HG02798 (cell line): ENCODE data around the gene BCL2L12.

Experiments used
- ATAC-seq: cut with Tn5 transposase; IDR thresholded peaks from one replicate; pipeline ENCODE4 v1.9.1; 2021; ENCODE audit warnings: mild to moderate bottlenecking; ENCODE audit not compliant: unreplicated experiment, poor library complexity

BCL2L12 gene

GRCh38 chr19:49660338-49660961 is 5.3 kb upstream of the BCL2L12 start:
- ATAC-seq = no peak

- ATAC-seq = no peak
These were observed 3.7 kb upstream of the BCL2L12 start for GRCh38 chr19:49662011-49662410.

DNA sequence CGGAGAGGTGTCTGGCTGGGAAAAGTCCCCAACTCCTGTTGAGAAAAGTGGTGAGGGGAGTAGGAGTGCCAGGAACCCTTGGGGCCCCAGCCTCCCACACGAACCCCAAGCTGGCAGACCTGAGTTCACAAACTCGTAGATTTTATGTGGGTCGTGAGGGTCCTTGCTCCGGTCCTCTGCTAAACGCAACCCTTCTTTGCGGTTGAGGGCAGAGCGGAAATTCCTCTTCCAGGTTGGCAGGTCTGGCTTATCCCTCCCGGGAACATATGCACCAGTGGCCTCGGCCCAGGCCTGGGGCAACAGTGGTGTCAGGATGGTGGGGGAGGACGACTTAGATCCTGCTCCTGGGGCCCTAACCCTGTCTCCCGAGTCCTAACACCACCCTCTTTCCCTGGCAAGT is 2.5 kb upstream of the BCL2L12 start:
- no peak for ATAC-seq

DNA sequence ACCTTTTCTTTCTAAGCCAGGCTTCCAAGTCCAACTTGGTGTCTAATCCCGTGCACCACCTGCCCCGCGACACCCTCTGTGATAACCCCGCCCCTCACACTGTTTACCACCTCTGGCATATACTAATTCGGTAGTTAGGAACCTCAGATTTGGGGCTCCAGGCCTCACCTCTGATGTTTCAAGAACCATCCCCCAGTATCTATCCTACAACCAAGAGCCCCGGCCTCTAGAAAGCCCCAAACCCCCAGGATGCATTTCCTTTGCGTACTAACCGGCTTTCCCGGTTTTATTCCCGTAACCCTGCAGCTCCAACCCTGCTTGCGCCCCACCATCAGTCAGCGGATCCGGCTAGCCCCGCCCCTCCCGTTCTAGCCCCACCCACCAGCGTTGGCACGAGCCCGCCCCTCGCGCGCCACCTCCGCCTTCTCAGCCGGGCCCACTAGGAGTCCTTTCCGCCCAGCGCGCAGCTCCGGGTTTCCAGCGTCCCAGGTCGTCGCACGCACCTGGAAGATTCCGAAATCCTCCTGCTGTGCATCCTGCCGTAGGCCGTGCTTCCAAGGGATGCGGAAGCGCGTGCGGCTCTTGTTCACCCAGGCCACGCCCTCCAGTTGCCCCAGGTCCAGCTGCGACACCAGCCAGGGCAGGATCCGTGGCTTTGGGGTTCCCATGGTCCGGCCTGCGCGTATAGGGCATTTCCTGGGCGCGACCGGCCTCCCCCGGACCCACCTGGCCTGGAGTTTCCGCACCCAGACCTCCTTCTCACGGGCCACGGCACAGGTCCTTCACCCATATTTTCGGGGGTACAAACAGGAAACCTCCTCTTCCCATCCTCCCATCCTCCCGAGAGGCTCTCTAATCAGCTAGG is 1.3 kb upstream of the BCL2L12 start:
- ATAC-seq = peak; percentile 48

- no peak for ATAC-seq
These were observed 740 bp upstream of the BCL2L12 start for GRCh38 chr19:49665036-49665350.

- ATAC-seq = no peak
These were observed 349 bp downstream of the BCL2L12 start for GRCh38 chr19:49666120-49666444.

- ATAC-seq = no peak
These were observed 1.7 kb downstream of the BCL2L12 start for GRCh38 chr19:49667473-49667872.

DNA sequence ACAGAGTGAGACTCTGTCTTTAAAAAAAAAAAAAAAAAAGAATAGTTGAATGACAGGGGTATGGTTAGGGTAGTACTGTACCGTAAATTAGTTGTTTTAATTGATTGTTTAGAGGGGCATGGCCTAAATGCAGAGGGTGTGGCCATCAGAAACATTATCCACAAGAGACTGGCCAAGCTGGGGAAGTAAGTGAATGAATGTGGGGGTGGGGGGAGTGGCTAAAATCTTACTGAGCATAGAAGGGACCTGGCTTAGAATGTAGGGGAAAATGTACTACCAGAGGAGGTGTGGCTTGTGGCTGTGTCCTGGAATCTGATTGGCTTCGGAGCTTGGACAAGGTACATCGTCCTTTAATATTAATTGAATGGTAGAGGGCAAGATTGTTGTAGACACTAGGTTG is 3.8 kb downstream of the BCL2L12 start:
- ATAC-seq = no peak

DNA sequence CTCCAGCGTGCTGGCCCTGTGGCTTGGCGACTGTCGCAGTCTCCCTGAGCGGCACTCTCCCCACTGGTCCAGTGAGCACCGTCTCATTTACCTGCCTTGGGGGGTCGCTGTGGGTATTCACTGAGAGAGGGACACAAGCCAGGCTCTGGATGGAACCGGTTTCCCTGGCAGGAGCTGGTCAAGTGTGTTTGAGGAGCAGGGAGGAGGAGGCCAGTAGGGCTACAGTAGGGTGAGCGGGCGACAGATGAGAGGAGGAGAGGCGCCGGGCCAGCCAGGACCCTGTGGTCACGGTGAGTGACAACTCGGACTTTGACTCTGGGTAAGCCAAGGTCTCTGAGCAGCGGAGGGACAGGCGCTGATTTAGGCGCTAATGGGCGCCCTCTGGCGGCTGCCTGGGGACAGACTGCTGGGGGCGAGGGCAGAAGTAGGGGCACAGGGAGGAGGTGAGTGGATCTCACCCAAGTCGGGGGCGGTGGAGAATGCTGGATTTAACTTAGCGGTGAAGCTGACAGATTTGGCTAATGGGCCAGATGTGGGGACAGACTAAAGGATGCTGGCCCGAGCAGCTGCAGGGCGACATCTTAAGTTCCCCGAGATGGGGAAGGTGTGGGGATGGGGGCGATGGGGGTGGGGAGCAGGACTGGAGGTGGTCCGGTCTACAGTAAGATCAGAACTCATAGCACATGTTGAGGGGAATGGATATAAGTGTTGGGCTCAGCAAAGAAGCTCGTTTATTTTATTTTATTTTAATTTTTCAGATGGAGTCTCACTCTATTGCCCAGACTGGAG is 6.6 kb downstream of the BCL2L12 start:
- ATAC-seq = no peak

- ATAC-seq = peak; percentile 22
These were observed 10.5 kb downstream of the BCL2L12 start for GRCh38 chr19:49676136-49676783.

- peak; percentile 78 for ATAC-seq
These were observed 11.1 kb downstream of the BCL2L12 start for GRCh38 chr19:49676784-49677230.

- no peak for ATAC-seq
These were observed 11.6 kb downstream of the BCL2L12 start, which contains the start of gene PRMT1 for GRCh38 chr19:49677231-49677900. Gene PRMT1 (plus strand): TSS chr19:49677271. CDS start chr19:49677281, 10 bp downstream.

DNA sequence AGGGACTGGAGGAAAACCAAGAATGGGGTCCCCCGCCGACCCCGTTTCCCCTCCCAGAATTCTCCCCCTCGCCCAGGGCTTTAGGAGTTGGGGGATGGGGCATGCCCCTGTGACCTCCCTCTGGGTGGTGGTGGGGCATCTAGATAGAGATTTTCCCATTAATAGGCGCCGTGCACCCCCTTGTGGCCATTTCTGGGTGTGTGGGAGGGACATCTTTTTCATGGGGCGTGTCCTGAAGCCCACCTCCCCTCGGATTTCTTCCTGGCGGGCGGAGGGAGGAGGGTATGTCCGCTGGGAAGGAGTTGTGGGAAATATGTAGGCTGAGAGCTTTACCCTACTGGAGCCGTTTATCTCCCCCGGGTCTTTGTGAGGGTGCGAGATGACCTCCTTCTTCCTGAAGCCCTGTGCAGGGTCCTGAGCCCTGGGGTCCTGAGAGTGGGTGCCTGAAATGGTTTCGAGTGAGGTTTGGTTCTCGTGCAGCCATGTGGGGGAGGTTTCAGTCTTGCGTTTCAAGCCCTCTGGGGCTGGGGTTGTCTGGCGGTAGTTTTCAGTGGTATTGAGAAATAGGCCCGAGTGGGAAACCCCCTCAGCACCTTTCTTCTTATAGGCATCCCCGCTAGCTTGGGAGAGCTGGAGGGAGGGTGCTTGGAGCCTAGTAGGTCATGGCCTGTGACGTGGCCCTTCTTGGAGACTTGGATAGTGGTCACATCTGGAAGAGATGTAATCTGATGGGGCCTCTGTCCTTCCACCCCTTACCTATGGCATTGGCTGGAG is 12.4 kb downstream of the BCL2L12 start:
- ATAC-seq = no peak

DNA sequence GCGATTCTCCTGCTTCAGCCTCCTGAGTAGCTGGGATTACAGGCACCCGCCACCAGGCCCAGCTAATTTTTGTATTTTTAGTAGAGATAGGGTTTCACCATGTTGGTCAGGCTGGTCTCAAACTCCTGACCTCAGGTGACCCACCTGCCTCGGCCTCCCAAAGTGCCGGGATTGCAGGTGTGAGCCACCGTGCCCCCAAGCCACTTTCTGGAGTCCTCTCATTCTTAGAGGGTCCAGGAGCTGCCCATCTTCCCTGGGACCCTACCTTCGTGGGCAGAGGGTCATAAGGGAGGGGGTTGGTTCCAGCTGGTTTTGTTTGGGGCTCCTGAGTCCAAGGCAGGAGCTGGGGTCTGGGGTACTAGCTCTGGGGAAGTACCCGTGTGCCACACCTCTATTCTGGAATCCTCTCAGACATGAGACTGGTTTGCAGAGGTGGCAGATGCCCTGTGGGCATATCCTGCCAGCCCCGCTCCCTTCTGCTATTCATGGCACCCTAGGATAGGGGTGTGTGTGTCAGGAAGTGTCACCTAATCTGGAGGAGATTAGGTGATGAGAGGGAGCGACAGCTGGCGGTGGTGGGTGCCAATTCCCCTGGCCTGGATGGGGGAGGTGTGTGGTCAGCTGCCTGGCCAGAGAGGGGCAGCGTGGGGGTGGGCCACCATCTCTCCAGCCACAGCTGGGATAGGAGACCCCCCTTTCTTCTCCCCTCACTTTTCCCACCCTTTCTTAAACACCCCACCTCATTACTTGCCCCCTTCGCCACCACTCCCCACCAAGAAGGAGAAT is 13.4 kb downstream of the BCL2L12 start:
- ATAC-seq = no peak

GRCh38 chr19:49679771-49680413 is 14.2 kb downstream of the BCL2L12 start:
- ATAC-seq = no peak

GRCh38 chr19:49680421-49681351 is 15.0 kb downstream of the BCL2L12 start:
- ATAC-seq = no peak

DNA sequence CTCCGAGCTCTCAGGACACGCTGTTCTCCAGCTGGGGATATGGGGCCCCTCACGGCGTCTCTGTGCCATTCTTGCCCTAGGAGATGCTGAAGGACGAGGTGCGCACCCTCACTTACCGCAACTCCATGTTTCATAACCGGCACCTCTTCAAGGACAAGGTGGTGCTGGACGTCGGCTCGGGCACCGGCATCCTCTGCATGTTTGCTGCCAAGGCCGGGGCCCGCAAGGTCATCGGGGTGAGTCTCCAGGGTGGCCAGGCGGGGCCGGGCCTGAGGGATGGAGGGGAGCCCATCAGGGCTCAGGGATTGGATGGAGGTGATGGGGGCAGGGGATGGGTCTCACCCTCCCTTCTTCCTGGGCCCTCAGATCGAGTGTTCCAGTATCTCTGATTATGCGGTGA is 16.1 kb downstream of the BCL2L12 start:
- no peak for ATAC-seq
